CD4-positive, alpha-beta T cell (primary cell): ENCODE results near the gene GHITM. TPM values are rescaled to one million over a fixed set of nuclear protein-coding genes. Genes with fewer than 3 reads are reported as not detected.

Experiments used
- ATAC-seq: fragments of 200-7000 bp; cut with Tn5 transposase; one replicate; pipeline ENCODE4 v1.10.0; 2022; ENCODE audit warnings: mild to moderate bottlenecking; ENCODE audit not compliant: poor library complexity
- CTCF ChIA-PET: fragments of 350-600 bp; sonication (Branson Sonifier 250); formaldehyde crosslinking; loops from one replicate; lab custom pipeline; 2021; ENCODE audit warnings: antibody characterized with exemption, inconsistent platforms; lab: Charles Lee
- POLR2A ChIA-PET: fragments of 350-600 bp; sonication (Branson Sonifier 250); formaldehyde crosslinking; loops from one replicate; lab custom pipeline; 2021; ENCODE audit warnings: antibody characterized with exemption, inconsistent platforms; lab: Charles Lee
- DNase-seq, 14 experiments: peaks; one replicate each; pipeline ENCODE4 v3.0.0-alpha.2; 2013 to 2020; ENCODE audit warnings: mixed read lengths in 2 of 14
- H3K27ac ChIP-seq, 2 donors: one replicate each; pipeline versions ENCODE4 v1.5.1 to v1.7.0; 2013; ENCODE audit warnings: low read length in 2 of 2, low read depth in 1 of 2, mild to moderate bottlenecking in 1 of 2
- H3K27me3 ChIP-seq, 2 experiments: 1 replicate in 1 of 2; 2 replicates in 1 of 2; pipeline versions ENCODE4 v1.6.1 to v1.7.0; 2013; ENCODE audit warnings: low read length in 2 of 2, control low read depth in 1 of 2, mild to moderate bottlenecking in 1 of 2, moderate library complexity in 1 of 2; ENCODE audit not compliant: insufficient read depth in 2 of 2, control insufficient read depth in 1 of 2
- H3K36me3 ChIP-seq: one replicate; pipeline ENCODE4 v1.6.1; 2013; ENCODE audit warnings: low read length, control low read depth; ENCODE audit not compliant: insufficient read depth
- H3K4me1 ChIP-seq: one replicate; pipeline ENCODE4 v1.6.1; 2013; ENCODE audit warnings: low read length, control low read depth; ENCODE audit not compliant: insufficient read depth
- H3K4me3 ChIP-seq: one replicate; pipeline ENCODE4 v1.5.1; 2013; ENCODE audit warnings: mild to moderate bottlenecking, low read length, moderate library complexity
- H3K9me3 ChIP-seq, 2 experiments: 1 replicate in 1 of 2; 2 replicates in 1 of 2; pipeline versions ENCODE4 v1.6.1 to v1.7.0; 2013; ENCODE audit warnings: low read length in 2 of 2, mild to moderate bottlenecking in 2 of 2, control low read depth in 1 of 2, moderate library complexity in 1 of 2; ENCODE audit not compliant: control insufficient read depth in 1 of 2, insufficient read depth in 1 of 2
- H3K27ac Mint-ChIP-seq: one replicate; pipeline ENCODE4 v1.8.0; 2020; ENCODE audit warnings: mixed read lengths
- H3K27me3 Mint-ChIP-seq: one replicate; pipeline ENCODE4 v1.8.0; 2021; ENCODE audit warnings: mixed read lengths
- H3K36me3 Mint-ChIP-seq: one replicate; pipeline ENCODE4 v1.8.0; 2021; ENCODE audit warnings: low read depth, mixed read lengths
- H3K4me1 Mint-ChIP-seq: one replicate; pipeline ENCODE4 v1.8.0; 2021; ENCODE audit warnings: low read depth, mixed read lengths
- H3K4me3 Mint-ChIP-seq: one replicate; pipeline ENCODE4 v1.8.0; 2020; ENCODE audit warnings: mild to moderate bottlenecking, mixed read lengths
- H3K9me3 Mint-ChIP-seq: one replicate; pipeline ENCODE4 v1.8.0; 2020; ENCODE audit warnings: mixed read lengths
- CTCF ChIP-seq: fragments of 200-600 bp; IDR thresholded peaks from one replicate; pipeline ENCODE4 v1.8.0; 2022; ENCODE audit warnings: antibody characterized with exemption, mild to moderate bottlenecking
- intact Hi-C, 2 experiments: fragments of 100-400 bp; cut with DNase I in 1 of 2; cut with micrococcal nuclease in 1 of 2; formaldehyde crosslinking; loops; one replicate each; pipeline versions ENCODE4 v1.15.1 to v1.9.0; 2023 to 2025; cut with DNase I, micrococcal nuclease
- total RNA-seq, 174 experiments: library from RNA in 2 of 174; stranded (reverse) in 2 of 174; gene quantifications; one replicate each; pipeline ENCODE4 v1.2.3 and lab custom pipeline; 2021 to 2026

Gene GHITM
- total RNA-seq, 2 experiments from 2014 or later: 64.7 to 67.9 TPM

DNA sequence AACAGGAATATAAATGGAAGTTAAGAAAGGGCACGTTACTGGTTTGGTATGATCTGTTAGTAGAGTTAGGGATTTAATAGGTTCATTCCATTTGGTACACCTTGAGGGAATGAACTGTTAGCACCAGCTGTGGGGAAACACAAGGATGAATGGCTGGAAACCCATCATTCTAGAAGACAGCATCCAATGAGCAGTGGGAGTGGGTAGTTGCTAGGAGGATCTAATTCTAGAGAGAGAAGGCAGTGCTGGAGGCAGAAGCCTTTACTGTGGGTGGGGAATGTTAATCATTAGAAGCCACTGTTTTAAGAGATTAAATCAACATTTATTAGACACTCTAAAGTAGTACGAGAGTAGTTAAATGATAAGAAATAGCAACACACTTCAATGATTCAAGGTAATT is 18.8 kb downstream of the GHITM start:
- Mint-ChIP-seq H3K27me3 (no peaks in the 10 kb centered on the region), H3K4me1 (peaks cover 19% of the 10 kb centered on the region), H3K9me3 (no peaks in the 10 kb centered on the region), H3K27ac (no peak overlapping the region), H3K4me3 (no peak overlapping the region), H3K36me3 (peaks cover 27% of the 10 kb centered on the region)
- no peak overlapping the region for H3K4me3 ChIP-seq
- peaks cover 22% of the 10 kb centered on the region for H3K36me3 ChIP-seq
- ChIA-PET POLR2A (no interaction called here), CTCF (no interaction called here)
- intact Hi-C loops: loop anchor here in 1 of 2 experiments (10.0 kb wide), 1 partner anchor 377 kb away; no protein-coding TSS in a partner anchor
- ATAC-seq (no peak), DNase-seq (no peak)
- H3K9me3 ChIP-seq: no peaks in the 10 kb centered on the region
- H3K27me3 ChIP-seq: no peaks in the 10 kb centered on the region
- H3K4me1 ChIP-seq: peaks cover 3% of the 10 kb centered on the region
- TF ChIP-seq CTCF: no peak
- no peak overlapping the region for H3K27ac ChIP-seq

DNA sequence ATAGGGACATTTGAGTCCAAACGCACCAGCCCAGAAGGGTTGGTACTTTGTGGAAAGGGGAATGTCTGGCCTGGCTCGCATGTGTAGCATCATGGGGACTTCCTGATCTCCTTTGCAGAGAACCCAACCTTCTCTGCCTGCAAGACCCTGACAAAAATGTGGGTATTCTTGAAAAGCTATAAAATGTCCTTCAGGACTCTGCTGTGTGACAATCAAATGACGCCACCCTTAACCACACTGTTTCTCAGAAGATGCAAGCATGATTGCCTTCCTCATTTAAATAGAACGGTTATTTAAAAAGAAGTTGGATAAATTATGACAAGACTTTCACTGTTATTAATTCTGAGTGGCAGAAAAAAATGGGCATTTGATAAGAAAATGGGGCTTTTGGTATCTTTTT is 19.2 kb downstream of the GHITM start:
- ChIA-PET CTCF (no interaction called here), POLR2A (no interaction called here)
- Mint-ChIP-seq H3K27ac (no peak overlapping the region), H3K4me3 (no peak overlapping the region), H3K36me3 (peaks cover 22% of the 10 kb centered on the region), H3K9me3 (no peaks in the 10 kb centered on the region), H3K4me1 (peaks cover 19% of the 10 kb centered on the region), H3K27me3 (no peaks in the 10 kb centered on the region)
- H3K4me1 ChIP-seq: peaks cover 3% of the 10 kb centered on the region
- H3K36me3 ChIP-seq: peaks cover 17% of the 10 kb centered on the region
- H3K27me3 ChIP-seq: no peaks in the 10 kb centered on the region
- no peak overlapping the region for H3K4me3 ChIP-seq
- ATAC-seq (no peak), DNase-seq (no peak)
- H3K27ac ChIP-seq: no peak overlapping the region
- intact Hi-C loops: loop anchor here in 1 of 2 experiments (10.0 kb wide), 1 partner anchor 376 kb away; no protein-coding TSS in a partner anchor
- TF ChIP-seq CTCF: no peak
- no peaks in the 10 kb centered on the region for H3K9me3 ChIP-seq

DNA sequence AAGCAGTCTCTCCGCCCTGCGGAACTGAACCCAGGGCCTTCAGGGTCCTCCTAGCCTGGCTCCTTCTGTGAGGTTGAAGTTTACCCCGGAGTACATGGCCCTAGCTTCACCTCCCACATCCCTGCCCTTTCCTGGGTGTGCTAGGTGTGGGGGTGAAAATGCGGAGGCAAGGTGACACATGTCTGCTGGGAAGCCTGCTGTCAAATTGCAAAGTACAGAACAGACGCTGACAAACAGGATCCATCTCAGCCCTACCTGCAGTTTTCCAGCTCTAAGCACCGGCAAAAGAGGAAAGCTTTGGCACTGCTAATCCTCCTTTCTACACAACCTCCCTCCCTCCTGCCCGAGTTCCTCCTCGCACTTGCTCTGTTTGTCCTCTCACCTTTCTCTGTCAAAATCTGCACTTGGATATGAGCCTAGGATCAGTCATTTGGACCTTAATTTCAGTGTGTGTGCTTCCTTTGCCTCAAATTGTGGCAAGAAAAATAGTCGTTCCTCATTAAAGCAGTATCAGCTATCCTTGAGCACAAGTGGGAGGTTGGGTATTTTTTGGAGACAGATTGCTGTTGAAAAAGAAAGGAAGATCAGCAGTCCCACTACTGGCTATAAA is 19.9 kb downstream of the GHITM start:
- no peak for DNase-seq
- peaks cover 3% of the 10 kb centered on the region for H3K4me1 ChIP-seq
- TF ChIP-seq CTCF: no peak
- H3K36me3 ChIP-seq: peaks cover 11% of the 10 kb centered on the region
- no peaks in the 10 kb centered on the region for H3K9me3 ChIP-seq
- no peaks in the 10 kb centered on the region for H3K27me3 Mint-ChIP-seq
- no peaks in the 10 kb centered on the region for H3K27me3 ChIP-seq
- H3K27ac Mint-ChIP-seq: no peak overlapping the region
- H3K4me3 Mint-ChIP-seq: no peak overlapping the region
- H3K36me3 Mint-ChIP-seq: peaks cover 16% of the 10 kb centered on the region
- H3K27ac ChIP-seq: no peak overlapping the region
- peaks cover 19% of the 10 kb centered on the region for H3K4me1 Mint-ChIP-seq
- ChIA-PET CTCF (no interaction called here), POLR2A (interaction anchor here (0.6 kb wide), 1 partner anchor 299 kb away, joined by 3 read pairs; no protein-coding TSS in a partner anchor)
- H3K4me3 ChIP-seq: no peak overlapping the region
- no peaks in the 10 kb centered on the region for H3K9me3 Mint-ChIP-seq
- no peak for ATAC-seq
- intact Hi-C loops: loop anchor here in 1 of 2 experiments (10.0 kb wide), 1 partner anchor 376 kb away; no protein-coding TSS in a partner anchor
